Right ventricle myocardium superior (tissue), 1 donor: ENCODE results near the gene GFER. TPM values are rescaled to one million over a fixed set of nuclear protein-coding genes. Genes with fewer than 3 reads are reported as not detected.

Experiments used
- ATAC-seq: fragments of 200-7000 bp; cut with Tn5 transposase; one replicate; pipeline ENCODE4 v1.9.1; 2020; ENCODE audit warnings: mild to moderate bottlenecking; ENCODE audit not compliant: poor library complexity
- DNase-seq: peaks from one replicate; pipeline ENCODE4 v3.0.0-alpha.2; 2020
- intact Hi-C: fragments of 100-400 bp; cut with DNase I; formaldehyde crosslinking; loops from one replicate; pipeline ENCODE4 v1.11.2; 2022
- total RNA-seq: library from RNA; stranded (reverse); fragmentation: NEBNext Ultra II Directional; extraction: Animal tissue kit (Norgen Biotek cat#: 25700); gene quantifications from one replicate; pipeline ENCODE4 v1.2.1, GENCODE V29; 2021
- donor health status: DM: no; HTN: yes; CAD: no; lungs with severe emphysema.

The GFER gene
- total RNA-seq, 1 donor from 2014 or later = 28.3 TPM

DNA sequence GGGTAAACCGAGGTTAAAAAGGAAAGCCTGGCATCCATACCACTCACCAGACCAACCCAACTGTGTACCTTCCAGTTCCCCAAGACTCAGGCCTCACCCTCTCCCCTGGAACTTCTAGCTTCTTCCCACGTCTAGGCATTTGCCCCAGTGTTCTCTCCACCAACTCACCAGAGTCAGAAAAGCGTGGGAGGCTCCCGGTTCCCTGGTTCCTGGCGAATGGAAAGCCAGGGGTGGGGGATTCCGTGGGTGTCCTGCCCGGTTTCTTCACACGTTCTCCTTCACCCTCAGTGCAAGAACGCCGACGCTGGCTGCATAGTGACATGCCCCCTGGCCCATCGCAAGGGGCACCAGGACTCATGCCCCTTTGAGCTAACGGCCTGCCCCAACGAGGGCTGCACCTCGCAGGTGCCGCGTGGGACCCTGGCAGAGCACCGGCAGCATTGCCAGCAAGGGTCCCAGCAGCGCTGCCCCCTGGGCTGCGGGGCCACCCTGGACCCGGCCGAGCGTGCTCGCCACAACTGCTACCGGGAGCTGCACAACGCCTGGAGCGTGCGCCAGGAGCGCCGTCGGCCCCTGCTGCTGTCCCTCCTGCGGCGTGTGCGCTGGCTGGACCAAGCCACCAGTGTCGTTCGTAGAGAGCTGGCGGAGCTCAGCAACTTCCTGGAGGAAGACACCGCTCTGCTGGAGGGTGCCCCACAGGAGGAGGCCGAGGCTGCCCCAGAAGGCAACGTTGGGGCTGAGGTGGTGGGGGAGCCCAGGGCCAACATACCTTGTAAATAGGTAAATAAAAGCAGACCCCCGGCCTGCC is 15.6 kb upstream of the GFER start:
- intact Hi-C loops = no loop called here
- DNase-seq (no peak), ATAC-seq (no peak)

DNA sequence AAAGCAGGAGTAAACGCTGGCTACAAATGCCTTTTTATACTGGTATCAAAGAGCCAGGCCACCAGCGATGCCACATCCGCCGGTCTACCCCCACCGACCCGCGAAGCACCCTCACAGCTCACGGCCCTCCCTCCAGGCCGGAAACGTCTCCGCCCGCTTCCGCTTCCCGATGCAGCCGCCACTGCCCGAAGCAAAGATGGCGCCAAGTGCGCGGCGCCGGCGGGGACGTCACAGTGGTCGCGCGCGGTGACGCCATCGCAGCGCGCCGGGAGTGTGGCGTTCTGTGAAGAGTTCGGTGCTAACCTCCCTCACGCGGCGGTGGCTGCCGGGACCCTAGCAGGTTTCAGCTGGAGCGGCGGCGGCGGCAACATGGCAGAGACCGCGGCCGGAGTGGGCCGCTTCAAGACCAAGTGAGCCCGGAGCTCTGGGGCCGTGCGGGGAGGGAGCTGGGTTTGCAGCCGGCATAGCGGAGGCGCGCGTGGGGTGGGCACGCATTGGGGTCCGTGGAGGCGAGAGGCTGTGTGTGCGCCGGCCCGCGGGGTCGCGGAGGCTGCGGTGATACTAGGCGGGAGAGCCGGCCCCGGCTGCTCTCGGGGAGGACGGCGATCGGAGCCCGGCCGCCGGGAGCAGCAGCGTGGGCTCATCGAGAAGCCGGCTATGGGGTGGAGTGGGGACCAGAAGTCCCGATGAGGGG is 12.1 kb upstream of the GFER start, which contains the start of gene TBL3:
TBL3 (plus strand) TSS at position 258 of the 694 bp plus-strand sequence; CDS start at position 370, 112 bp downstream.
- ATAC-seq = peak; percentile 98
- peak; percentile 97 for DNase-seq
- intact Hi-C loops = no loop called here

GRCh38 chr16:1972490-1972877 is 11.5 kb upstream of the GFER start:
- ATAC-seq (no peak), DNase-seq (no peak)
- intact Hi-C loops = no loop called here

GRCh38 chr16:1973461-1974156 is 10.4 kb upstream of the GFER start:
- no peak for DNase-seq
- ATAC-seq = no peak
- intact Hi-C loops = no loop called here

DNA sequence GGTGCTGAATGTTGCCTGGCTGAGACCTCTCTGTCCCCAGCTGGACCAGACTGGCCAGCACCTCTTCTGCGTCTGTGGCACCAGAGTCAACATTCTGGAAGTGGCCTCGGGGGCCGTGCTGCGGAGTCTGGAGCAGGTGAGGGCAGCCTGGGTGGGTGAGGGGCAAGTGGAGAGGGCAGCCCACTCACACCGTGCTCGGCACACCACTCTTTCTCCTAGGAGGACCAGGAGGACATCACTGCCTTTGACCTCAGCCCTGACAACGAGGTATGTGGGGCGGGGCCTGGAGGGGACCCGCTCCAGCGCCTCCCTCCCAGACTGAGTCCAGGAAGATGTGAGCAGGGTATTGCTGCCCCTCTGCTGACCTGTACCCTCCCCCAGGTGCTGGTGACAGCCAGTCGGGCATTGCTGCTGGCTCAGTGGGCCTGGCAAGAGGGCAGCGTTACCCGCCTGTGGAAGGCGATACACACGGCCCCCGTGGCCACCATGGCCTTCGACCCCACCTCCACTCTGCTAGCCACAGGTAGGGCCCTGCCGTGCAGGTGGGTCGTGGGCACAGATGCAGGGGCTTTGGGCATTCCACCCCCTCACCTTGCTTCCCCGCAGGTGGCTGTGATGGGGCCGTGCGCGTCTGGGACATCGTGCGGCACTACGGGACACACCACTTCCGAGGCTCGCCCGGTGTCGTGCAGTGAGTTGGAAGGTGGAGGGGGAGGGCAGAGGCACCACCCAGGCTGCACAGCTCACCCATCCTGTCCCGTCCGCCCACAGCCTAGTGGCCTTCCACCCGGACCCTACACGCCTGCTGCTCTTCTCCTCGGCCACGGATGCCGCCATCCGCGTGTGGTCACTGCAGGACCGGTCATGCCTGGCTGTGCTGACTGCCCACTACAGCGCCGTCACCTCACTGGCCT is 9.6 kb upstream of the GFER start:
- DNase-seq (no peak), ATAC-seq (no peak)
- intact Hi-C loops = no loop called here

DNA sequence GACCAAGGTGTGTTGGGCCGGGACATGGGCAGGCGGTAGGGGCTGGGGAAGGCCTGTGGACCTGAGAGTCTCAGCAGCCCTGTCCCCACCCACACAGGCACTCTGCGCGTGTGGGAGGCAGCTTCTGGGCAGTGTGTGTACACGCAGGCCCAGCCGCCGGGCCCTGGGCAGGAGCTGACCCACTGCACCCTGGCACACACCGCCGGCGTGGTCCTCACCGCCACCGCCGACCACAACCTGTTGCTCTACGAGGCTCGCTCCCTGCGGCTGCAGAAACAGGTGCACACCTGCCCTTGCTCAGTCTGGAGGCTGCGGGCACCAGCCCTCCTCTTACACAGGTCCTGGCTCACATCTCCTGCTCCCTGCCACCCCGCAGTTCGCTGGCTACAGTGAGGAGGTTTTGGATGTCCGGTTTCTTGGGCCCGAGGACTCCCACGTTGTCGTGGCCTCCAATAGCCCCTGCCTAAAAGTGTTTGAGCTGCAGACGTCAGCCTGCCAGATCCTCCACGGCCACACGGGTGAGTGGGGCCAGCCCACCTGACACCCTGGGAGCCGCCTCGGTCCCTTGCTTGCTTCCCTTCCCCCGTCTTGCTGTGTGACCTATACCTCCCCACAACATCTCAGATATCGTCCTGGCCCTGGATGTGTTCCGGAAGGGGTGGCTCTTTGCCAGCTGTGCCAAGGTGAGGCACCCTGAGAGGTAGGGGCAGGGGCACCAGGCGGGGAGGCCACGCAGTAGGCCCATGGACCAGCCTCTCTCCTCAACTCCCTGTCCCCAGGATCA is 8.4 kb upstream of the GFER start:
- ATAC-seq (no peak), DNase-seq (no peak)
- intact Hi-C loops = no loop called here

DNA sequence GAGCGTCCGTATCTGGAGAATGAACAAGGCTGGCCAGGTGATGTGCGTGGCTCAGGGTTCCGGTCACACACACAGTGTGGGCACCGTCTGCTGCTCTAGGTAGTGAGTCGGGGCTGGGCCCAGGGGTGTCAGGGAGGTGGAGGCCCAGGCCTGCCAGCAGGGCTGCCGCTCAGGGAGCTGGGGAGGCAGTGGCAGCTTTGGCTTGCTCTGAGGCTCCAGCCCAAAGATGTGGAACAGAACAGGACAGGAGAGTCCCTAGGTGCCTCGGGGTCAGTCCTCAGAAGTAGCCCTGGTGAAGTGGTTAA is 7.8 kb upstream of the GFER start:
- intact Hi-C loops = no loop called here
- ATAC-seq = no peak
- no peak for DNase-seq

DNA sequence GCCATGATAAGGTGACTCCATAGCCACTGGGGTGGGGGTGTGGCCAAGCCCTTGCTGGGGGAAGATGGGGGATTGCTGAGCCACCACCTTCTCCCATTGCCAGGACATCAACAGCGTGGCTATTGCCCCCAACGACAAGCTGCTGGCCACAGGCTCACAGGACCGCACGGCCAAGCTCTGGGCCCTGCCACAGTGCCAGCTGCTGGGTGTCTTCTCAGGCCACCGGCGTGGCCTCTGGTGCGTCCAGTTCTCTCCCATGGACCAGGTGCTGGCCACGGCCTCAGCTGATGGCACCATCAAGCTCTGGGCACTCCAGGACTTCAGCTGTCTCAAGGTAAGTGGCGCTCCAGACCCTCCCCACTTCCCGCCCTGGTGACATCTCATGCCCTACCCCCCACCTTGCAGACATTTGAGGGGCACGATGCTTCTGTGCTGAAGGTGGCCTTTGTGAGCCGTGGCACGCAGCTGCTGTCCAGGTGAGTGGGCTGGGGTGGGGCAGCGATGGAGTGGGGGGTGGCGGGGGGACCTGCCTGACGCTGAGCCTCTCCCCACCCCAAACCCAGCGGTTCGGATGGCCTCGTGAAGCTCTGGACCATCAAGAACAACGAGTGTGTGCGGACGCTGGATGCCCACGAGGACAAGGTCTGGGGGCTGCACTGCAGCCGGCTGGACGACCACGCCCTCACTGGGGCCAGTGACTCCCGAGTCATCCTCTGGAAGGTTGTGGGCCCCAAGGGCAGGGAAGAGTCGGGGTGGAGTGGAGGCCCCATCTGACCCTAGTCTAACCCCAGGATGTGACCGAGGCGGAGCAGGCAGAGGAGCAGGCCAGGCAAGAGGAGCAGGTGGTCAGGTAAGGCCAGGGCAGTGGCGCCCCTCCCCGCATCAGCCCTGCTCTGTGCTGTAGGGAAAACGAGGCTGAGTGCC is 6.8 kb upstream of the GFER start:
- intact Hi-C loops = no loop called here
- ATAC-seq (no peak), DNase-seq (no peak)

DNA sequence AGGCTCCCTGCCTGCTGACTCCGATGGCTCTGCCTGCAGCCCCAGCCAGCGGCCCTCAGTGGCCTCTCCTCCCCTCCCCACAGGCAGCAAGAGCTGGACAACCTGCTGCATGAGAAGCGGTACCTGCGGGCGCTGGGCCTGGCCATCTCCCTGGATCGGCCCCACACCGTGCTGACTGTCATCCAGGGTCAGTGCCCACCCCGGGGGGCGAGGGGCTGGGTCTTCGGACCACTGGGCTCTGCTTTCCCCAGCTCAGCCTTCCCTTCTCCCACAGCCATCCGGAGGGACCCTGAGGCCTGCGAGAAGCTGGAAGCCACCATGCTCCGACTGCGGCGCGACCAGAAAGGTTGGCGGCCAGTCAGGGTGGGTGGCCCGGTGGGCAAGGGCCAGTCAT is 6.1 kb upstream of the GFER start:
- ATAC-seq = no peak
- intact Hi-C loops = no loop called here
- no peak for DNase-seq

GRCh38 chr16:1978476-1979120 is 5.4 kb upstream of the GFER start:
- intact Hi-C loops = no loop called here
- no peak for ATAC-seq
- no peak for DNase-seq

DNA sequence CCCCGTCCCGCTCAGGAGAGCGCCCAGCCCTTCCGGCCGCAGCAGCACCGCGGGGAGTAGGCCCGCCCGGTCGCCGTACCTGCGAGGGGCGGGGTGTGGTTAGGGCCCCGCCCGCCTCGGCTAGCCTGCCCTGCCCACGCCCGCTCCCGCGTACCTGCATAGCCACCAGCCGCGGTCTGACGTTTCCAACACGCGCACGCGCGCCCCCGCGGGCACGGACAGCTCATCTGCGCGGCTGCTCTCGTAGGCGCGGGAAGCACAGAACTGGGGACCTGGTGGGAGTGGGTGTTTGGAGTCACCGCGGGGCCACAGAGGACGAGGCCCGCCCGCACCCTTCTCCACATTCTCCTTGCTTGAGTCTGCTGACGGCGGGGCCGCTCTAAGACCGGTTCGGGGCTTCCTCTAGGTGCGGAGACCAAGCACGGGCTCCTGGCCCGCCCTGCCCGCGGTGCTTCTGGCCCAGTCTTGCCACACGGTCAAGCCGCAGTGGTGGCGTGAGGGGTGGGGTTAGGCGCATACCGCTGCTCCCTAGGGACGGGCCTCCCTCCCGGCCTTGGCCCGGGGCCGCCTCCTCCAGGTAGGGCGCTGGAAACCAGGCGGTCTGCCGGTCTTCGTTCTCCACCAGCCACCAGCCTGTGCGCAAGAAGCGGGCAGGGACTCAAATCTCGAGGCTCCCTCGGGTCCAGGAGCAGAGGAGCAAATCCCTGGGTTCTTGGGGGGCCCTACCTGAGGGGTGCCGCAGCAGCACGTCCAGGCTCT is 4.5 kb upstream of the GFER start:
- intact Hi-C loops = no loop called here
- no peak for ATAC-seq
- DNase-seq = no peak

- intact Hi-C loops = no loop called here
- DNase-seq (no peak), ATAC-seq (no peak)
Measured at GRCh38 chr16:1980030-1980769, 3.8 kb upstream of the GFER start.

GRCh38 chr16:1980770-1981087 is 3.3 kb upstream of the GFER start:
- no peak for DNase-seq
- ATAC-seq = no peak
- intact Hi-C loops = no loop called here

DNA sequence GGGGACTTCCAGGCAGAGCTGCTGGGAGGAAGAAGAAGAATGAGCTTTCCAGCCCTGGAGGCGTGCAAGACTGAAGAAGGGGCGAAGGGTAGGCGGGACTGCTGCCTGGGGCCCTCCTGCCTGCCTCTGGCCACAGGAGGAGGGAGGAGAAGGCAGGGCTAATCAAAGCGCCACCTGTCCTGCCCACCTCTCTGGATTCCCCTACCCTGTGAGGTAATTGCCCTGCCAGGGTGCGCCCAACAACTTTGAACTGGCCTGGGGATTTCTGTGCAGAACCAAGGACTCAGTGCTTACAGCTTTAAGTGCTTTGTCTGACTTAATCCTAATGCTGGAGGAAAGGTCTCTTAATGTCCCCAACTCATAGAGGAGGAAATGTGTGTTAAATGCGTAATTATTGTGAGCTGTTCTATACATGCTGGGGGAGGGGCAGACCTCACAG is 2.6 kb upstream of the GFER start, which contains the start of gene NOXO1:
NOXO1 (minus strand) TSS at position 72 of the 439 bp plus-strand sequence. CDS start 290 bp downstream, outside the sequence.
- intact Hi-C loops = no loop called here
- no peak for ATAC-seq

DNA sequence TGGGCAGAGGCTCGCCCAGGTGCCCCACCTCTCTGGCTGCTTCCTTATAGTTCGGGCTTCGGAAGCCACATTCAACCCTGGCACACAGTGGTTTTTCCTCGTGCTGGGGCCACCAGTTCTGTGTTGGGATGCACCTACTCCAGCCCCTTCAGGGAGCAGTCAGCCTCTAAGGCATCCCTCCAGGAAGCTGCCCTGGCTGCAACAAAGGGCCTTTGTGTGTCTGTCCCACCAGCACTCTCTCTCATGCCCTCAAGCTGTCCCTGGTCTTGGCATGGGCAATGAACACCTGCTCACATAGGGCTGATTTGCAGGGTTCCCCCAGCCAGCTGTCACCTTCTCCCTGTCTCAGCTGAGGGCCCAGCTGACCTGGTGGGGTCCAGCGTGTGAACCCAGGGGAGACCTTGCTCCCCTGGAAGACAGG is 2.0 kb upstream of the GFER start:
- ATAC-seq (no peak), DNase-seq (no peak)
- intact Hi-C loops = no loop called here

More for the DNA sequence above, 2.6 kb upstream of the GFER start, which contains the start of gene NOXO1:
- no peak for DNase-seq
